GM10266 (cell line): ENCODE data around the gene WDFY2.

Experiments
- DNase-seq: peaks from one replicate; pipeline ENCODE4 v3.0.0; 2012; ENCODE audit errors: extremely low spot score
- CTCF ChIP-seq: IDR thresholded peaks from 2 replicates; pipeline ENCODE4 v1.5.1; 2012; ENCODE audit warnings: mild to moderate bottlenecking, low read depth; ENCODE audit not compliant: control insufficient read depth, insufficient read depth; ENCODE audit errors: missing control alignments

Gene WDFY2

GRCh38 chr13:51659276-51660127 lies 75.2 kb downstream of the WDFY2 start:
- no peak for DNase-seq
- TF ChIP-seq CTCF = no peak

DNA sequence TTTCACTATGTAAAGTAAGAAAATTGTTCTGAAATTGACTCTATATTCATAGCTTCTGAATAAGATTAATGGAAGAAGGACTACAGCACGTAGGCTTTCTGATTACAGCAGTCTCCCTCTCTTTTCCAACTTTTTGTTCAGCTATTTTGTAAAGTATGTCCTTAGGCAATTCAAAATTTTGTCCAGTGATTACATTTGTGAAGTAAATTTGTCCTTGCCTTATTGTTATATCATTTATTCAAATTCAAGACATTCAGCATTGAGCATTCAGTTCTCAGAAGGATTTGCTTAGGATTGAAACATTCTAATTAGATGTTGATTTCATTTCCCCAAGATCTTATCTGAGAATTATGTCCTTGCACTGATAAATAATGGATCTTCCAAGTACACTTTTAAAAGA lies 76.6 kb downstream of the WDFY2 start:
- no peak for DNase-seq
- no peak for TF ChIP-seq CTCF

GRCh38 chr13:51663973-51664957 lies 80.0 kb downstream of the WDFY2 start:
- DNase-seq = no peak
- TF ChIP-seq CTCF = no peak

GRCh38 chr13:51665456-51665855 lies 81.2 kb downstream of the WDFY2 start:
- TF ChIP-seq CTCF = no peak
- DNase-seq = no peak

- TF ChIP-seq CTCF = no peak
- no peak for DNase-seq
Observed at GRCh38 chr13:51666374-51666773, 82.1 kb downstream of the WDFY2 start.

DNA sequence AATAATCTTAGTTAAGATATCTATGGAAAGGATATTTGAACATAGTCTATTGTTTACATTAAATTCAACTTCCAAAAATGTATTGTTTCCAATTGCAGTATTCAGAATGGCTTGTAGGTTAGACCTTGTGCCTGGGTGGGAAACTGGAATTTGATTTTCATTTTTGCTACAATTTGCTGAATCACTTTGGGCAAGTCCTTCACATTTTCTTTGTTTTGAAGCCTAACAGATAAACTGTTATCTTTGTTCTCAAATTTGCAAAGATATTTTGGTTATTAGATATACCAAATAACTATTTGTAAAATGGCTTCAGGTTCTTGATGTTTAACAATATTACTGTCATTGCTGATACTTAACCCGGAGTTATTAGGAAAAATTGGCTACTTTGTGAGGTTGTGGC lies 82.6 kb downstream of the WDFY2 start:
- no peak for TF ChIP-seq CTCF
- no peak for DNase-seq
